ENCODE measurements around the gene TMEM179.

TMEM179 gene

DNA sequence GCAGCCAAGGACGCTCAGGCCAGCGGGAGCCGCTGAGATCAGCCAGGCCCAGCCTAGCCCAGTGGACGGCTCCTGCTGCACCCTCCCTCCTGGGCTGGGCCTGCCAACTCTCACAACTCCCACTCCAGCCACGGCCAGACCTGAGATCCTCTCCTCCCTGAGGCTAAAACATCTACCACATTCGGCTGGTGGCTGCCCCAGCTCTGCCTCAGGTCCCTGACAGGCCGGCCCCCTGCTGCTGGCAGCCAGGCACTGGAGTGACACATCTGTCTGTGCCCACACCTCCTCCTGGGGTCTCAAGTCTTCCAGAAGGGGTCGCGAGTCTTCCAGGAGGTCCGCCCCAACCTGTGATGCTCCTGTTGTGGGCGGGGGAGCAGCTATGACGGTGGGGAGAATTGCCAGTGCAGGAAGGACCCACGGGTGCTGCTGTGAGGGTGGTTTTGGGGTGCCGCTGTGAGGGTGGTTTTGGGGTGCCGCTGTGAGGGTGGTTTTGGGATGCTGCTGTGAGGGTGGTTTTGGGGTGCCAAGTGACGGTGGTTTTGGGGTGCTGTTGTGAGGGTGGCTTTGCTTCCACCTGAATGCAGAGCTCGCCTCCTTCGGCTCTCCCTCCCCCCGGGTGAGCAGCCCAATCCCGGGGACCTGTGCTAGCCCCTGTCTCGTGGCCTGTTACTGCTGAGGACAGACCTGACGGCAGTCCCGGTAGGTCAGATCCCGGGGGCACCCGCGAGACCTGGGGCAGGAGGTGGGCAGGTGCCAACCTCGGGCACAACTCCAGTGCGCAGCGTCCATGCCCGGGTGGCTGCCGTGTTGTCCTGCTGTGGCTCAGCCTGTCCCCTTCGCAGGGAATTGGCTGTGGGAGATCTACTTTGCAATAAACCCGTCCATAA, 52.5 kb downstream of the TMEM179 start:
- Histone ChIP-seq H3K36me3 (ENCODE audit: control insufficient read depth in 2 of 2, insufficient read depth in 2 of 2, low read length in 2 of 2) (no peaks in the 10 kb centered on the region), H3K27me3 (ENCODE audit: control insufficient read depth in 2 of 2, insufficient read depth in 2 of 2, low read length in 2 of 2) (no peaks in the 10 kb centered on the region), H3K4me1 (ENCODE audit: control insufficient read depth in 2 of 2, insufficient read depth in 2 of 2, low read length in 2 of 2) (no peaks in the 10 kb centered on the region), H3K9me3 (ENCODE audit: control insufficient read depth in 2 of 2, low read length in 2 of 2) (no peaks in the 10 kb centered on the region), H3K27ac (ENCODE audit: low read depth in 2 of 2, low read length in 2 of 2) (no peak overlapping the region), H3K9ac (ENCODE audit: low read depth in 1 of 2, low read length in 2 of 2) (no peak overlapping the region), H3K4me3 (ENCODE audit: low read length in 2 of 2) (no peak overlapping the region)

GRCh38 chr14:104550861-104551728, 53.5 kb downstream of the TMEM179 start:
- peaks cover 0 to 2% of the 10 kb centered on the region in 2 donors for H3K27me3 ChIP-seq (ENCODE audit: control insufficient read depth in 2 of 2, insufficient read depth in 2 of 2, low read length in 2 of 2)
- no peak overlapping the region for H3K9ac ChIP-seq (ENCODE audit: low read depth in 1 of 2, low read length in 2 of 2)
- H3K36me3 ChIP-seq (ENCODE audit: control insufficient read depth in 2 of 2, insufficient read depth in 2 of 2, low read length in 2 of 2): no peaks in the 10 kb centered on the region
- no peaks in the 10 kb centered on the region for H3K4me1 ChIP-seq (ENCODE audit: control insufficient read depth in 2 of 2, insufficient read depth in 2 of 2, low read length in 2 of 2)
- H3K27ac ChIP-seq (ENCODE audit: low read depth in 2 of 2, low read length in 2 of 2): no peak overlapping the region
- no peak overlapping the region for H3K4me3 ChIP-seq (ENCODE audit: low read length in 2 of 2)
- H3K9me3 ChIP-seq (ENCODE audit: control insufficient read depth in 2 of 2, low read length in 2 of 2): no peaks in the 10 kb centered on the region

DNA sequence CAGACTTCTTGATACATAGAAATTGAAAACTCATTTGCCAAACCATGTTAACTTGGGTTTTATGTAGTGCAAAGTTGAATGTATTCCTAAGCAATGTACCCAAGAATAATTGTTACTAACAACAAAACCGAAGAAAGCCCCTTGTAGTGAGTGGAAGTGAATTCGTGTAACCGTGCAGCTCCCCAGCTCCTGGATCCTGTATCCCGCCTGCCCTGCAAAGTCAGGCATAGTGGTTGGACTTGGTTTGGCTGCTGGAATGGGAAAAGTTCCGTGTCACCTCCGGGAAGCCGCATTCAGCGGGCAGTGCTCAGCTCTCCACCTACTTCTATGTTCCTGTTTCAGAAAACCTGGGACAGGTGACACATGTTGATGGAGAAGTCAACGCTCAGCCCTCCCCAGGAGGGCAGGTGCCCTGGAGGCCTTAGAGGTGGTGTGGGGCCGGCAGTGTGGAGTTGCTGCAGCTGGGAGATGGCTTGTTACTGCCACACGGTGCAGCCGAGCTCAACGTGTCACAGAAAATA, 54.2 kb downstream of the TMEM179 start:
- Histone ChIP-seq H3K9me3 (ENCODE audit: control insufficient read depth in 2 of 2, low read length in 2 of 2) (no peaks in the 10 kb centered on the region), H3K4me1 (ENCODE audit: control insufficient read depth in 2 of 2, insufficient read depth in 2 of 2, low read length in 2 of 2) (no peaks in the 10 kb centered on the region), H3K36me3 (ENCODE audit: control insufficient read depth in 2 of 2, insufficient read depth in 2 of 2, low read length in 2 of 2) (no peaks in the 10 kb centered on the region), H3K27me3 (ENCODE audit: control insufficient read depth in 2 of 2, insufficient read depth in 2 of 2, low read length in 2 of 2) (peaks cover 0 to 6% of the 10 kb centered on the region in 2 donors), H3K4me3 (ENCODE audit: low read length in 2 of 2) (no peak overlapping the region), H3K9ac (ENCODE audit: low read depth in 1 of 2, low read length in 2 of 2) (no peak overlapping the region), H3K27ac (ENCODE audit: low read depth in 2 of 2, low read length in 2 of 2) (no peak overlapping the region)

DNA sequence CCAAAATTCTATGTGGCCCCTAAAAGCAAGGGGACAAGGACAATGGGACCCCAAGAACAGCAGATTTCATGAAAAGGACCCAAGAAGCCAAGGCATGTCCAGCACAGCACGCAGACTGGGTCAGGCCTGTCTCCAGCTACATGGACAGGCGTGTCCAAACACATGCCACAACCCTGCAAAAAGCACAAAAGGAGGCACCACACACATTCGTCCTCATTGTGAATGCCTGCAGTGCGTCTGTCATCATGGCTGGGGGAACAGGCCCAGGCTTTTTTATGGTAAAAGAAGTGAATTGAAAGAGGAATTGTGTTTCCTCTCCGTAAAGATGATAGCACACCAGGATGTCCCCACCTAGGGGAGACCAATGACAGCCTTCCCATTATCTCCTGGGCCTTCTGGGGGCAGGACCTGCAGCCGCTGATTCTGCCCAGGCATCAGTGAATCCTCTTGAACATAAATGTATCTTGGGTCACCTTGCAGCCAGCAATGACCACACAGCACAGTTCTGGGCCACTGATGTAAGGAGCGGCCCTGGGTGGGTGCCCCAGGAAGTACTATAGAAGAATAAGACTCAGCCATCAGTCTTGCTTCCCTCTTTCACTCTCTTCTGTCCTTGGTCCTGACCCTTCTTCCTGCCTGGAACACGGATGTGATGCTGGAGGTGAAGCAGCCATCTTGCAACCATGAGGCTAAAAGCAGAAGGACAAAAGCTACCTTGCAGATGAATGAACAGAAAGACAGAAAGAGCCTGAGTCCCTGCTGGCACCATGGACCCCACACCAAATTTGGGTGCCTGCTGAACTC, 54.8 kb downstream of the TMEM179 start:
- H3K27ac ChIP-seq (ENCODE audit: low read depth in 2 of 2, low read length in 2 of 2): no peak overlapping the region
- no peak overlapping the region for H3K9ac ChIP-seq (ENCODE audit: low read depth in 1 of 2, low read length in 2 of 2)
- no peaks in the 10 kb centered on the region for H3K4me1 ChIP-seq (ENCODE audit: control insufficient read depth in 2 of 2, insufficient read depth in 2 of 2, low read length in 2 of 2)
- no peak overlapping the region for H3K4me3 ChIP-seq (ENCODE audit: low read length in 2 of 2)
- no peaks in the 10 kb centered on the region for H3K36me3 ChIP-seq (ENCODE audit: control insufficient read depth in 2 of 2, insufficient read depth in 2 of 2, low read length in 2 of 2)
- H3K9me3 ChIP-seq (ENCODE audit: control insufficient read depth in 2 of 2, low read length in 2 of 2): no peaks in the 10 kb centered on the region
- H3K27me3 ChIP-seq (ENCODE audit: control insufficient read depth in 2 of 2, insufficient read depth in 2 of 2, low read length in 2 of 2): peaks cover 0 to 13% of the 10 kb centered on the region in 2 donors

DNA sequence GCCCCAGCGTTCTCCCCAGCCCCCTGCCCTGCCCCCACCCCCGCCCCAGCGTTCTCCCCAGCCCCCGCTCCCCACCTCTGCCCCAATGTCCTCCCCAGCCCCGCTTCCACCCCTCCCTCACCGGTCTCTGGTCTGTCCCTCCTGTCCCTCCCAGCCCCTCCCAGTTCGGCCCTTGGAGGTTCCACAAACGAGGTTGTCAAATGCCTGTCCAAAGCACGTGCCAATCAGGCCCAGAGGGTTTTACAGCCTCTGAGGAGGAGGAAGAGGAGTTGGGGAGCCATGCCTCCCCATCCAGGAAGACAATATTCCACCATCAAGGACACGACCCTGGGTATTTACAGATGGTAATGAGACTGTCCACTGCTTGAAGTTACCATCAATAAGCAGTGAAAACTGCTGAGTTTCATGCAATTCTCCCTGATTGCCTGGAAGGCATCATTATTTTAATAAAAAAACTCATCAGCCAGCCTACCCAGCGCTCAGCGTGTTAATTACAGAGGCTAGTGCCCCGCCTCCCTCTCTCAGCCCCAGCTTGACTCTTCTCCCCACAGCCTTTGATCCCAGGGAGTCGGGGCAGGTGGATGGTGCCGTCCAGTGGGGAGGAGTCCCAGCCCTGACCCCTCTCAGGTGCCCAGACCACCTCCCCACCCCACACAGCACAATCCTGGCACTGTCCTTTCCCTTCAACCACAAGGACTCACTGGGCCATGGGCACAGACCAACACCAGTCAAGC, 55.6 kb downstream of the TMEM179 start:
- H3K9me3 ChIP-seq (ENCODE audit: control insufficient read depth in 2 of 2, low read length in 2 of 2): no peaks in the 10 kb centered on the region
- H3K36me3 ChIP-seq (ENCODE audit: control insufficient read depth in 2 of 2, insufficient read depth in 2 of 2, low read length in 2 of 2): no peaks in the 10 kb centered on the region
- H3K9ac ChIP-seq (ENCODE audit: low read depth in 1 of 2, low read length in 2 of 2): no peak overlapping the region
- no peaks in the 10 kb centered on the region for H3K4me1 ChIP-seq (ENCODE audit: control insufficient read depth in 2 of 2, insufficient read depth in 2 of 2, low read length in 2 of 2)
- no peak overlapping the region for H3K27ac ChIP-seq (ENCODE audit: low read depth in 2 of 2, low read length in 2 of 2)
- peaks cover 0 to 13% of the 10 kb centered on the region in 2 donors for H3K27me3 ChIP-seq (ENCODE audit: control insufficient read depth in 2 of 2, insufficient read depth in 2 of 2, low read length in 2 of 2)
- no peak overlapping the region for H3K4me3 ChIP-seq (ENCODE audit: low read length in 2 of 2)

DNA sequence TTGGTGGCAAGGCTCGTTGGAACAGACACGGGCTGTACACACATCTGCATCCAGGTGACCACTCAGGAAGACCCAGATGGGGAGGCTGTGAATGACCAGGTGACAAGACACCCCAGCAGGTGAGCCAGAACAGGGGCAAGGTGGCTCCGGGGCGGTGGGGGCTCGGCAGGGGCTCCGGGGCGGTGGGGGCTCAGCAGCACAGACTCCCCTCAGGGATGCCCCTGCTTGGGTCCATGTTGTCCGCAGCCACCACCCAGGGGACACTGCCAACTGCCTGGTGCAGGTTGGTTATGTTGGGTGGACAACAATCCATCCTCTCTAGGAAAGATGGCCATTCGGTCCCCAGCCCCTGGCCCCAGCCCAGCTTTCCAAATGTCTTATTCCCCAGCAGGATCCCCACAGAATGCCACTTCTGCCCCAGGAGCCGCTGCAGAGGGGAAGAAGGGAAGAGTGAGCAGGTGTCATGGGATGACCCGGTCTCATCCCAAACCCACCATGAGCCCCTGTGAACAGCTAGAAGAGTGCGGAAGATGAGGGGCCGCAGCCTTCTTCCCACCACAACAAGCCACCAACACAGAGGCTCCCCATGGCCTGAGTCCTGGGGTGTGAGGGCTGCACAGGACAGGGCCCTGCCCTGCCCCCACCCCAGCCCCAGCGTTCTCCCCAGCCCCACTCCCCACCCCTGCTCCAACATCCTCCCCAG, 56.4 kb downstream of the TMEM179 start:
- H3K4me3 ChIP-seq (ENCODE audit: low read length in 2 of 2): no peak overlapping the region
- peaks cover 0 to 14% of the 10 kb centered on the region in 2 donors for H3K27me3 ChIP-seq (ENCODE audit: control insufficient read depth in 2 of 2, insufficient read depth in 2 of 2, low read length in 2 of 2)
- no peaks in the 10 kb centered on the region for H3K9me3 ChIP-seq (ENCODE audit: control insufficient read depth in 2 of 2, low read length in 2 of 2)
- no peaks in the 10 kb centered on the region for H3K36me3 ChIP-seq (ENCODE audit: control insufficient read depth in 2 of 2, insufficient read depth in 2 of 2, low read length in 2 of 2)
- no peaks in the 10 kb centered on the region for H3K4me1 ChIP-seq (ENCODE audit: control insufficient read depth in 2 of 2, insufficient read depth in 2 of 2, low read length in 2 of 2)
- no peak overlapping the region for H3K9ac ChIP-seq (ENCODE audit: low read depth in 1 of 2, low read length in 2 of 2)
- H3K27ac ChIP-seq (ENCODE audit: low read depth in 2 of 2, low read length in 2 of 2): no peak overlapping the region

GRCh38 chr14:104547310-104547997, 57.1 kb downstream of the TMEM179 start:
- Histone ChIP-seq H3K4me3 (ENCODE audit: low read length in 2 of 2) (no peak overlapping the region), H3K36me3 (ENCODE audit: control insufficient read depth in 2 of 2, insufficient read depth in 2 of 2, low read length in 2 of 2) (no peaks in the 10 kb centered on the region), H3K9me3 (ENCODE audit: control insufficient read depth in 2 of 2, low read length in 2 of 2) (no peaks in the 10 kb centered on the region), H3K4me1 (ENCODE audit: control insufficient read depth in 2 of 2, insufficient read depth in 2 of 2, low read length in 2 of 2) (no peaks in the 10 kb centered on the region), H3K27ac (ENCODE audit: low read depth in 2 of 2, low read length in 2 of 2) (no peak overlapping the region), H3K27me3 (ENCODE audit: control insufficient read depth in 2 of 2, insufficient read depth in 2 of 2, low read length in 2 of 2) (peaks cover 0 to 16% of the 10 kb centered on the region in 2 donors), H3K9ac (ENCODE audit: low read depth in 1 of 2, low read length in 2 of 2) (no peak overlapping the region)

DNA sequence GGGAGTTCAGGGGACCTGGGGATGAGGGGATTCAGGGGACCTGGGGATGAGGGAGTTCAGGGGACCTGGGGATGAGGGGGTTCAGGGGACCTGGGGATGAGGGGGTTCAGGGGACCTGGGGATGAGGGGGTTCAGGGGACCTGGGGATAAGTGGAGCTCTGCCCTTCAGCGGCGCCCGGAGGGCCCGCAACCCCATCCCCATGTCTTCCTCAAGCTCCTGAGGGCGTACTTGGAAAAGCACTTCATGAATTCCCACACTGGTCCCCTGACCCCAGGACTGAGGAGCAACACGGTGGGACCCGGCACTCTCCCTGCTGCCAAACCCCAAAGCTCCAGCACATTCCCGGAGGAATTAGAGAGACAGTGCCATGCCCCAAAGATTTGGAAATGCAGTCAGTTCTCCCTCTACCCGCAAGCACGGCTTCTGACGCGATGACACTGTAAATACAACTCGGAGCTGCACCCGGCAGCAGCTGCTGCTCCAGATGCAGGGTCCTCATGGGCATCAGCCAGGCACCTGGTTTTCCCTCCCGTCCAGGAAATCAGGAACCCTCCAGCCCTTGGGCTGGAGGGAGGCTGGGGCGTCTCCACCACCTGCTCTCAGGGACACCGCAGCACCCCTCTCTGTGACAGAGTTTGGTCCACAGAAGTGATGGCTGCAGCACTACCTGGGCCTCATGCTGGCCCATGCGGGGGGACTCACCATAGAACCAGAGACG, 57.8 kb downstream of the TMEM179 start:
- no peaks in the 10 kb centered on the region for H3K36me3 ChIP-seq (ENCODE audit: control insufficient read depth in 2 of 2, insufficient read depth in 2 of 2, low read length in 2 of 2)
- no peaks in the 10 kb centered on the region for H3K9me3 ChIP-seq (ENCODE audit: control insufficient read depth in 2 of 2, low read length in 2 of 2)
- H3K9ac ChIP-seq (ENCODE audit: low read depth in 1 of 2, low read length in 2 of 2): no peak overlapping the region
- no peak overlapping the region for H3K27ac ChIP-seq (ENCODE audit: low read depth in 2 of 2, low read length in 2 of 2)
- no peaks in the 10 kb centered on the region for H3K4me1 ChIP-seq (ENCODE audit: control insufficient read depth in 2 of 2, insufficient read depth in 2 of 2, low read length in 2 of 2)
- H3K4me3 ChIP-seq (ENCODE audit: low read length in 2 of 2): no peak overlapping the region
- H3K27me3 ChIP-seq (ENCODE audit: control insufficient read depth in 2 of 2, insufficient read depth in 2 of 2, low read length in 2 of 2): peaks cover 0 to 16% of the 10 kb centered on the region in 2 donors

Data from mucosa of rectum (tissue), 2 donors.